Stimulated activated CD4-positive, alpha-beta T cell treated with anti-CD3 and anti-CD28 coated beads, TNF-alpha, amount 100 ng/mL, for 4 hours (primary cell): ENCODE data around the gene MYO1D.
A peak's percentile ranks its signal among the peaks of the same experiment; 100 is the strongest.
"Not testable (repeated sequence)": the region's sequence is repeated elsewhere in the genome, so short reads cannot be mapped to it uniquely, and the experiment has no call there.

Experiments used
- DNase-seq, 3 experiments: peaks; one replicate each; pipeline ENCODE4 v3.0.0-alpha.2; 2020; ENCODE audit warnings: low read depth in 3 of 3

MYO1D gene

DNA sequence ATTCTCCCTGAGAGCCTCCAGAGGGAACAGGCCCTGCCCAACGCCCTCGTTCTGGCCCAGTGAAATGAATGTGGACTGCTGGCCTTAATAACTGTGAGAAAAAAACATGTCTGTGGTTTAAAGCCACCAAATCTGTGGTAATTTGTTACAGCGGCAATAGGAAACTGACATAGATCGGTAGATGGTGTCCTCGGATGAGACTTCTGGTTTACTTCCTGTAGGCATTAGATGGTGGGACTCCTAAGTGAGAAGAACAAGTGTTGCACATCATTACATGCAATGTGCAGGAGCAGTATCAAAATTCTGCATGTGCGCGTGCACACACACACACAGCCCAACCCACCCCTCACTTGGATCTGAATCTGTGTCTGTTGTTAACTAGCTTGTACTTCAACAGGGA lies 348.1 kb downstream of the MYO1D start:
- no peak for DNase-seq

DNA sequence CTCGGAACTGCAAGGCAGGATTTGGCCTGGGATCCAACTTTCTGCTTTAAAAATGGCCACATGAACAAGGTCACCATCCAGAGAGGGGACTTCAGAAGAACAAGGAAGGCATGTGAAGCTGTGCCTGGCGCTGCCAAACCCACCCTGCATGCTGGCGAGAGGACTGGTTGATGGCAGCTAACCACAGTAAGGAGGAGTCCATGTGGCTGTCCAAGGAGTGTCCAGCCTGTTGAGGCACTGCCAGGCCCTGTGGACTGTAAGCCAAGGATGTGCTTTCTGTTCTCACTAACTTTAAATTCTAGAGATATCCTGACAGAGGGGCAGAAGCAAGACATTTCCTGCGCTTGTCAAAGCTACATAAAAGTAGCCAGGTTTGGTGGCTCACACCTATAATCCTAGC lies 349.8 kb downstream of the MYO1D start:
- no peak for DNase-seq

DNA sequence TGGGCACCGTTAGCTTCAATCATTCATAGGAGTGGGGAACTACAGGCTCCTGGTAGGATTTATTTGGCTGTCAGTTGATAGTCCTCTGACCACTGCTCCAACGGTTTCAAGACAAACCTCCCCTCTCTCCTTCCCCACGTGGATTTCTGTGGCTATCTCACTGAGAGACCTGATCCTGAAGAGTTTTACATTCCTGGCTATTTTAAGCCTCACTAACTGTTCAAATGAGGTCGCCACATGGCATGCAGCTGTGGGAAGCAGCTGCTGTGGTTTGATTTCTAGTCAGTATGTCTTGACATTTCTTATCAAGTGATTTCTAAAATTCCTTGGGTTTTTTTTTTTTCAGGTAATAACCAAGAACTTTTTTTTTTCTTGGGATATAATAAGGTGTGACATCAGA lies 351.8 kb downstream of the MYO1D start:
- DNase-seq, result no peak

DNA sequence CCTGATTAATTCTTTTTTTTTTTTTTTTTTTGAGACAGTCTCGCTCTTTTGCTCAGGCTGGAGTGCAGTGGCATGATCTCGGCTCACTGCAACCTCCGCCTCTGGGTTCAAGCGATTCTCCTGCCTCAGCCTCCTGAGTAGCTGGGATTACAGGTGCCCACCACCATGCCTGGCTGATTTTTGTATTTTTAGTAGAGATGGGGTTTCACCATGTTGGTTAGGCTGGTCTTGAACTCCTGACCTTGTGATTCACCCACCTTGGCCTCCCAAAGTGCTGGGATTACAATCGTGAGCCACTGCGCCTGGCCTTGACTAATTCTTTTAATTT lies 352.4 kb downstream of the MYO1D start:
- not testable (repeated sequence) for DNase-seq

DNA sequence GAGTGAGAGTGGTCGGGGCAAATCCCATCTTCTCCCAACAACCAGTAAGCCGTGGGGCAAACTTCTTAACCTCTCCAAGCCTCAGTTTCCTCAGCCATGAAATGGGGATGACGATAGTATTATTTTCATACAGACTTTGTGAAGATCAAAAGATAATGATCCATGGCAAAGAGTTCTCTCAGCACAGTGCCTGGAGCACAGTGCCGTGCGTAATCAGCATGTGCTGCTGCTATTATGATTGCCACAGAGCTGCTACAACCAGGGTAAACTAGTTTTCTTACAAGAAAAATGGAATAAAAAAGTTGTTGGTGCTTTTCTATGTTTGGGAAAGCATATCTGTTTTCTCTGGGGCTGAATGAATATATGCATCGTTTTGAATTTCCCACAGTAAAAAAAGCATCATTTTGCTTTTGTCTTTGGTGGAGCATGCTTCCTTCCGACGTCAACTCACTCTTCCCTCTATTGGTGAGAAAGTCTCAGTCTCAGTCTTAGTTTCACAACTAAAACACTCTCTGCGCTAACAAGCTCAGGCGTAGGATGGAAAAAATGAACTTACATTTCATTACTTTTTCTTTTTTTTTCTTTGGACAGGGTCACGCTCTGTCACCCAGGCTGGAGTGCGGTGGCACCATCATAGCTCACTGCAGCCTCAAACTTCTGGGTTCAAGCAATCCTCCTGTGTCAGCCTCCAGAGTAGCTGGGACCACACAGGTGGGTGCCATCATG lies 352.9 kb downstream of the MYO1D start:
- no peak for DNase-seq

DNA sequence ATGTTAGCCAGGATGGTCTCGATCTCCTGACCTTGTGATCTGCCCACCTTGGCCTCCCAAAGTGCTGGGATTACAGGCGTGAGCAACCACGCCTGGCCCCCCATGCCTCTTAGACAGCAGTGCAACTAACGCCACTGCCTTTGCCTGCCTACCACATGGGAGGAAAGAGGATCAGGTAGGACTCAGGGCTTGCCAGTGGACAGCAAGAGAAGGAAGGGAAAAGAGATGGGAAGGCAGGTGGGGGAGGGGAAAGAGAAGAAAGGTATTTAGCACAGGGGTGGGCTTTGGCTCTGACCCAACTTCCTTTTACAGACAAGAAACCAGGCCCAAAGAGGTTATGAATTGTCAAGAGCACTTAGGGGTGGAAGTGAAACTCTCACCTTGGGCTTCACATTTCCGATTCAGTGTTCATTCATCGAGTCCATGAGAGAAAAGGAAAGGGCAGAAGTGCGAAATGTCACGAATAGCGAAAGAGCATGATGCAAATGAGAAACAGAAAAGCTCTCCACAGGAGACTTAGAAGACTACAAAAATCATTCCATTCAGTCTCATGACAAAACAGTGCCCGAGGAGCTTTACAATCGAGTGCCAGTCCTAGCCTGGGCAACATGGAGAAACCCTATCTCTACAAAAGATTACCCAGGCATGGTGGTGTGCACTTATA lies 353.8 kb downstream of the MYO1D start:
- DNase-seq, result no peak

DNA sequence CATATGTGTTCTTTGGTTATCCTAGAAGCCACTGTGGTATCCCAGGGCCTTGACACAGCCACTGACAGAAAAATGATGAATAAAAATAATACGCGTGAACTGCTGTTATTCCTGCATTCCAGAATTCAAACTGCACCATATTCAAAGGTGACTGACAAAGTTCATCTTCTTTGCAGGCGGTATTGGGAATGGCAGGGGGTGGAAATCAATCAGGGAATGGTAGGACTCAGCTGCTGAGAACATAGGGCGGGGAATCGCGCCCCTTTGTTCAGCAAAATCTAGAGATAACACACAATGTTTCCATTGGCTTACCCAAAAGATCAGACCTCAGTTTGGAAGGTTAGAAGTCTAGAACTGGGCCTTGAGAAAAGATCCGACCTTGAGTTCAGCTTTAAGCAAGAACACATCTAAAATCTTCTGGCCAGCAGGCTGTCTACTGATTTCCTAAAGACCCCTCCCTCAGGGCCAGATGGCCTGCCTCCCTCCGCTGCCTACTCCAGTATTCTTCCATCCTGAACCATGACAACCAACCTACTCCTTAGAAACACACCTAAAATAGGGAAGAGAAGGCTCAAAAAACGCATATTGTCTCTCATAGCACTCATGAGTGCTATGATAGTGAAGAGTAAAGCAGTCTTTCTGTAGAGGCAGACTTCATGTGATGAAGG lies 356.1 kb downstream of the MYO1D start:
- DNase-seq, result no peak

DNA sequence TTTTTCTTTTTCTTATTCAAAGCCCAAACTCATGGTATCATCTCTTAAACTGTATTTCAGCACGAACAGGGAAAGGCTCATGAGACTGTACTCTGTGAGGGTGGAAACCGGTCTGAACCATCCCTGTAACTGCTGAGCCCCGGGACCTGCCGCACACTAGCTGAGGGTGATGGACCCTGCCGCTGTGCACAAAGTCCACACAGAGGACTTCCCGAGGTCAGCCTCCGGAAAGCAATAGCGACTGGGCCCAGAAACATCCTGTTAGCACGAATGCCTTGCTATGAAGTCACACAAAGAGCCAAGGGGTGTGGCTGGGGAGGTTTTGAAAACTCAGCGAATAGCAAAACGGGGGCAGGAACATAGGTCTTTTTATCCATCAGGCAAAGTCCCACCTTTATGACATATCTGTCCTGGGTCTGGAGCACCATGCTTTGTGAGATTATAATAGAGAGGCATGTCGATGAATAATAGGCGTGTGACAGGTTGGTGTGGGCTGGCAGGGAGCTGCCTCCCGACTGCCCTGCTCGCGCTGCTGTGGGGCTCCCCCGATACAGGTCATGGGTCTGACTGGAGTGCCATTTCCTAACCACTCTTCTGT lies 356.7 kb downstream of the MYO1D start:
- no peak for DNase-seq

DNA sequence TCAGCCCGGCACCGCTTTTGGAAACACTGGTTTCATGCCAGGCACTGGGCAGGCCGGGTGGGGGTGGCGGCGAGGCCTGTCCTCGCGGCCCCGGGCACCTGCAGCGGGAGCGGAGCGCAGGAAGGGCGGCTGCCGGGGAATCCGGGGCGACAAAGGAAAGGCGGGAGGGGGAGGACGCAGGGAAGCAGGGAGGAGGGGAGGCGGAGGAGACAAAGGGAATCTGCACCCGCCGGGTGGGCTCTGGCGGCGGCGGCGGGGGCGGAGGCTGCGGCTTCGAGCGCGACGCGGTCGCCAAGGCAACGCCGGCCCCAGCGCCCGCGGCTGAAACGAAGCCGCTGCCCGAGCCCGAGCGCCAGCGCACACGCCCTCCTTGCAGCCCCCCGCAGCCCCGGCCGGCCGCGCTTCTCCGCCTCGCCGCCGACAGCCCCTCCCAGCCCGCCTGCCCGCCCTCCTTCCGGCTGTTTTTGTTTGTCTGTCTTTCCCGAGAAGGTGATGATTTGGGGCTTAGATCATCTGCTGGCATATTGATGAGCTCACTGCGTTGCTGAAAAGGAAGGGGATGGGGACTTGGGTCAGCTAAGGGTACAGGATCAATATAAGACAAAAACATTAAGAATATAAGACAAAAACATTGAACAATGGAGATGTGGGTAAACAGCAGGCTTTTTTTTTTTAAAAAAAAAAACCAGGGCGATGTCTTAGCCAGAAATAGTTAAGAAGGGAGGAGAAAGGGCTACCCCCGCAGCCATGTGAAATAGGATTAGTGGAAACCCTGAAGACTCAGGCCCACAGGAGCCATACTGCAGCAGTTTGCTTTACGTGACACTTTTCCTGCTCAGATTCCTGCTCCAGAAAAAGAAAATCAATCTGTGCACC lies 357.5 kb downstream of the MYO1D start:
- DNase-seq, result peak in 2 of 3 experiments; percentile 32 to 56

DNA sequence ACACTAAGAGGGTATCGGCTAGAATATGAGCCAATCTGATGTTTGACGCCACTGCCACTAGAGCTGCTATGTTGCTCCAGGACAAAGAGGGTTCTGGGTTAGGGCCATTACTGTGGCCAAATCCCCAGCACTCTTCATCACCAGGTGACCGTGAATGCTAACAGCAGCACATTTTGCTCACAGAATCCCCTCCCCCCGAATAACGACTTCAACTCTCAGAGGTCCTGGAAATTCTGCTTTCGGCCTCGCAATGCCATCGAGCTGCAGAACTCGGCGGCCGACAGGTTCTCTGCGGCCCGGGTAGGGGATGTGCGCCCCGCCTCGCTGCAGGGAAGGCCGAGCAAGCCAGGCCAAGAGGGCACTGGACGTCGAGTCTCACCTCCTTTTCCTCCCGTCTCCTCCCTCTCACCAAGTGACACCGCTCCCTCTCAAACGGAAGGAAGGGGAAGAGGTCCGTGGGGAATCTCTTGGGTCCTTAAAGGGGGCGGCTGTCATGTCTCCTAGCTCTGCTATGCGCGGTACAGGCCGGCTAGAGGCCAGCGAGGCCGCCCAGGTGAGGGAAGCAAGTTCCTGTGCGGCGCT lies 358.2 kb downstream of the MYO1D start:
- DNase-seq, result no peak

DNA sequence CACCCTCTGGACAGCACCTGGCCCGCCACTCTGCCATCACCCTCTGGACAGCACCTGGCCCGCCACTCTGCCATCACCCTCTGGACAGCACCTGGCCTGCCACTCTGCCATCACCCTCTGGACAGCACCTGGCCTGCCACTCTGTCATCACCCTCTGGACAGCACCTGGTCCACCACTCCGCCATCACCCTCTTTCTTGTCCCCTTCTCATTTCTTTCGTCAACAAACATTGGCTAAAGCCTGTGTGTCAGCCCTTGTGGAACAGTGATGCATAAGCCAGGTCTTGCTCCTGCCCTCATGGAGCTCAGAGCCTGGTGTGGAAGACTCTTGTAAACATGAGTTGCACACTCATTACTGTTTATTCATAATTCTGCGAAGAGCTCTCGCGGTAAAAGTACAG lies 358.9 kb downstream of the MYO1D start:
- DNase-seq, result no peak

DNA sequence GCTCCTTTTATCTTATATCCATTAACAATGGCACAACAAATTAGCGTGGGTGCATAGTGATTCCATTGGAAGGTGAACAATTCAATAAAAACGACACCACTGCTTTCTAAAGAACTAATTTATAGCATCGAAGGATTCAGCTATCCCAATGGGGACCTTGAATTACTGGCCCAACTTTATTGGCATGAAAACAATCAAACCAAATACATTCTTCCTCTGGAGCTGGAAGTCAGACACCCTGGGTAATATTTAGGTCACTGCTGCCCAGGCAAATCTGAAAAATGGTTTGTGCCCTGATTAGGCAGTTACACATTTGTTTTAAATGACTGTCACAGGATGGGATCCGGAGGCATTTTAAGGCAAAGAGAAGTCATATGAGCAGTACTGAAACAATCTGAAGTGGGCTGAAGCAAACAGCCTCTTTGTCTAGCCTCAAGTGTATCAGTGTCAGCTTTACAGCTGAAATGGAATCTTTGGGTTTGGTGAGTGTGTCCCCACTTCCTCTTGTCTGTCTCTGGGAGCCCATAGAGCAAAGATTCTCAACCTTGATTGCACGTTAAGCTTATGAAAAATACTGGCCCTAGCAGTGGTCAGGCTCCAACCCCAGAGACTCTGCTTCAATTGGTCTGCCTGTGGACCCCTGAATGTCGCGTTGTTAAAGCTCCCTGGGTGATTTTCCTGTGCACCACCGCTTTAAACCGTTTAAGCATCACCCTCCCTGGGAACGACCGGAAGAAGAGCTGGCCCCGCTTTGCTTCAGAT lies 359.8 kb downstream of the MYO1D start:
- no peak for DNase-seq

DNA sequence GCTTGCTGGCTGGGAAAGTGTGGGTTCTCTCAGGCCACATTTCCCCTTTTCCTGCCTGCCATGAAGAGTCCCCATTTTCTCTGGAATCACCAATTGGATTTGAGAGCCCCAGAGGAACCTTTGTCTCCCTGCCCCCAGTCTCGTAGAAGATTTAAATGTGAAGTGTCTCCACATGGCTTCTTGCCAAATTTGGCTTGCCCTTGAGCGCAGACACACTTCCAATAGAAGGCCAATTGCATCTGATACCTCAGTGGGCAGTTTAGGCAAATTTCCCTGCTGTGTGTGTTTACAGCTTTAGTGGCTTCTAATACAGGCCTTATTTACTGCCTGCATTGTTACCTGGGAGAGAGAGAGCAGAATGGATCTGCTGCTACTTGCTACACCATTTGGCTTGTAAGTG lies 360.5 kb downstream of the MYO1D start:
- no peak for DNase-seq

DNA sequence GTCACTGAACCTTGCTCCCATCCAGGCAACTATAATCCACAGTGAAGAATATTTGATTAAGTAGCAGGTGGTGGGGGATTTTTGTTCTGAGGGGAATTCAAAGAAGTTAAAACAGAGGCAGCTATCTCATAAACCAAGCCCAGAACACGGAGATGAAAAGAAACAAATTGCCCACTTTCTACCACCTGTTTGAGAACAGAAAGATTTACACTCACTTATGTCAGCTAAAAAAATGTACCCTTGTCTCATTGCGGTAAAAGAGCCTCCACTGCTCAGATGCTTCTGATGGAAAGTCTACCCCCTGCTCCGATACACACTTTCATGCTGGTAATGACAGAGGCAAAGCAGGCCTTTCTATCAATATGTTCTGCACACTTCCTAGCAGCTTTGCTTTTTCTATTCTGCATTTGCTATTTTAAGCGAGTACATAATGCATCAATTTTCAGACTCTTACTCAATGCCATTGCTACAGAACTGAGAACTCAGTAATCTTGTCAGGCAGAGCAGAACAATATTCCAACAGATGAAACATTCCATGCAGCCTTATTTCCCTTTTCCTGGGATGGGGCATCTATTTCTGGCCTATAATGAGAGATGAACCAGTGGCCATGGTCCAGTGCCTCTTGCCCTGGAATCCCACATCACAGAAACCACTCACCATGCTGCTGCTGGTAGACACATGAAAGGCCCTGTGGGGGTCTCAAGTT lies 361.1 kb downstream of the MYO1D start:
- no peak for DNase-seq

DNA sequence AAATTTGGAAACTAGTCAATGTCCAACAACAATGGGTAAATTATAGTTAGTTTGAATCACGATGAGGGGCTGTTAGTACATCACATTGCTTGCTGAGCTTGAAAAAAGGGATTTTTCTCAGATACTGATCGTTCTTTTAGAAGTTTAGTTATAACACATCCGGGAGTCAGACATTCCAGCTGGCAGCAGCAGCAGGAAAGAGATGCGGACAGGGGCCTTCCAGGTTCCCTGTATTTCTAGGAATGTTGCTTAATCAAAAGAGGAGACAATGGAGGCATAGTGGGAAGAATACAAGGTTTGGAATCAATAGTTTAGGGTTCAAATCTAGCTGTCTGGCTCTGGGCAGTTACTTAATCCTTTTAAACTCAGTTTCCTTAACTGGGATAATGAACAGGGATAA lies 362.3 kb downstream of the MYO1D start:
- no peak for DNase-seq

DNA sequence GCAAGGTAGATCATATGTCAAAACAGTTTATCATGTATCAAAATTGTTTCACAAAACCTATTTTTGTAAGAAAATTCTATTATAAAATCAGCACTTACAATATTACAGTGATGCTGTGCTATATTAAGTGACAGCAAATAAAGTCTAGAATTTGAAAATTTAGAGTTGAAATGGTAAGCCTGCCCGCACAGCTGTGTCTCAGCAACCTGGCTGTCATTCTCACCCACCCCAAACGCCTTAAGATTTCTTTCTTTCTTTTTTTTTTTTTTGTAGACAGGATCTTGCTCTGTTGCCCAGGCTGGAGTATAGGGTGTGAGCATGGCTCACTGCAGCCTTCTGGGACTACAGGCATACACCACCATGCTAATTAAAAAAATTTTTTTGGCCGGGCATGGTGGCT lies 363.3 kb downstream of the MYO1D start:
- DNase-seq, result no peak

DNA sequence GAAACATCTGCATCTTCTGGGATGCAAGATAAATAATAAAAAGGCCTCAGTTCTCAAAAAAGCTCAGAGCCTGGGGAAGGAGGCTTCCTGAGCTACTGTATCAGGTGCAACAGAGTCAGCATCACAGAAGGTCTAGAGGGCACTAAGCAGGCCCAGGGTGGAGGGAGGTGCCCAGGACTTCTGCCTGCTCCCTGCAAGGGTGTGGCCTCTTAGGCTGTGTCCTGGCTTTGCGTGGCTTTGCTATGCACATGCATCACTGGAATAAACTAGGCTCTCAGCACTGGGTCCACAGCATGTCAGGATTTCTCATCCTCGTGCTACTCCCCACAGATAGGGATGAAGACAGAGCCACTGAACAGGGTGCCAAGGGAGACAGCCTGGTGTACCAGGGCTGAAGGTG lies 364.6 kb downstream of the MYO1D start:
- no peak for DNase-seq

DNA sequence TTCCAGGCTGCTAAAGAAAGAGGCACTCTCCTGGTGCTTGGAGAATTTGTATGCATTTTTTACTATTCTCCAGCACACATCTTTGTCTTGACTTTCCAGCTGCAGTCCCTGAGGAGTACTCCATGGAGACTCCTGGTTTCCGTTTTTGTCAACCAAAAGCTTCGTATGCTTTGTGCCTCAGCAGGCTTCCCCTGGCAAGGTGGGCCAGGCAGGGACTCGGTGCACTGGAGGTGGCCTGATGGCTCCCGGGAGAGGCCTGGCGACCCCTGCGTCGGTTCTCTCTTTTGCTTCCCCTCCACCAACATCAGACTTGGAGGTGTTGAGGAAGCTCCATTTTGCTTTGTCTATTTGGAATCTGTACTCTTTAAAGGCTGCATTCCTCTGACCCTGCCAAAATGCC lies 366.5 kb downstream of the MYO1D start:
- DNase-seq, result no peak

DNA sequence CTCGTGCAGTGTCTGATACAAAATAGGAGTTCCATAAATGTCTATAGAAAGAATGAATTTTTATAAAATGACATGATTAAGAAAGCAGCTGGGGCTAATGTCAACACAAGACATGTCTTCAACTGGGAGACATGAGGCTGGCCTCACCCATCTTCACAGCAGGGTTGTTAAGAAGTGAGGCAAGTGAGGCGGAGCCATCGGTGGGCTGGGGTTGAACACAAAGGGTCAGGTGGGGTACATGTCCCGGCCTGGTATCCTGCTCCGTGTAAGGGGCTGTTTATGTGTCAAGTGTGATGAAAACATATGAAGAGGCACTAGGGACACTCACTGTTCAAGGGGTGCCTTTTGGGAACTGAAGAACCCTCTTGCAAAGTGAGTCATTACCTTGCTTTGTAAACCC lies 368.0 kb downstream of the MYO1D start:
- no peak for DNase-seq
